K562 (cell line): ENCODE measurements around the gene DDIT3. TPM values are rescaled to one million over a fixed set of nuclear protein-coding genes. Genes with fewer than 3 reads are reported as not detected.

ENCODE experiments used
- ATAC-seq: fragments of 200-7000 bp; cut with Tn5 transposase; 3 replicates; pipeline ENCODE4 v1.9.1; 2020; ENCODE audit warnings: moderate library complexity
- BruUV-seq: library from RNA; stranded (reverse); fragments of 400-500 nt; replicated peaks from 2 replicates; lab custom pipeline; 2021; lab: Mats Ljungman, UMichigan
- CTCF ChIA-PET: fragments of 300-600 bp; formaldehyde crosslinking; extraction: SDS; loops from one replicate; lab custom pipeline; 2021; ENCODE audit warnings: low intra/inter-chr PET ratio; lab: Yijun Ruan, JAX
- POLR2A ChIA-PET: fragments of 300-600, 350-650 bp; sonication (Branson Sonifier 250); formaldehyde crosslinking; extraction: SDS; loops from one replicate; lab custom pipeline; 2021; ENCODE audit warnings: antibody characterized with exemption, inconsistent platforms; lab: Yijun Ruan, JAX
- DNase-seq, 4 experiments: peaks; one replicate each; pipeline versions ENCODE4 v3.0.0 to v3.0.0-alpha.2; 2011 to 2018; ENCODE audit warnings: low spot score in 3 of 4, mixed read lengths in 3 of 4; ENCODE audit errors: extremely low read depth in 1 of 4
- FAIRE-seq: peaks from 2 replicates; lab custom pipeline; 2011; peaks lifted over from hg19 to GRCh38; lab: Jason Lieb, UNC
- H2AFZ ChIP-seq: 2 replicates; pipeline ENCODE4 v1.6.0; 2011; ENCODE audit warnings: low read depth, low read length, control low read depth, inconsistent platforms
- H3K27ac ChIP-seq: fragments of 200-600 bp; 3 replicates; pipeline ENCODE4 v1.8.0; 2011; ENCODE audit warnings: low read depth, mild to moderate bottlenecking, control low read depth, inconsistent platforms, low read length, moderate library complexity, mixed read lengths; ENCODE audit errors: extremely low read depth
- H3K27me3 ChIP-seq, 2 experiments: fragments of 300-600 bp in 1 of 2; 2 replicates in 1 of 2; 3 replicates in 1 of 2; pipeline versions ENCODE4 v1.6.0 to v1.8.0; 2011; ENCODE audit warnings: inconsistent platforms in 2 of 2, low read length in 2 of 2, mild to moderate bottlenecking in 1 of 2, mixed read lengths in 1 of 2, moderate library complexity in 1 of 2; ENCODE audit not compliant: control insufficient read depth in 2 of 2, insufficient read depth in 2 of 2
- H3K36me3 ChIP-seq: fragments of 300-600 bp; 3 replicates; pipeline ENCODE4 v1.8.0; 2011; ENCODE audit warnings: mild to moderate bottlenecking, low read length, inconsistent platforms; ENCODE audit not compliant: control insufficient read depth, insufficient read depth
- H3K4me1 ChIP-seq, 2 experiments: fragments of 200-600 bp in 1 of 2; replicated peaks in 1 of 2; 2 replicates in 1 of 2; 3 replicates in 1 of 2; pipeline versions ENCODE4 v1.5.1 to v1.8.0; 2011; ENCODE audit warnings: inconsistent platforms in 2 of 2, low read length in 2 of 2, mild to moderate bottlenecking in 1 of 2, mixed read lengths in 1 of 2, moderate library complexity in 1 of 2; ENCODE audit not compliant: control insufficient read depth in 2 of 2, insufficient read depth in 2 of 2
- H3K4me2 ChIP-seq: 2 replicates; pipeline ENCODE4 v1.6.1; 2011; ENCODE audit warnings: low read length, control low read depth, inconsistent platforms, mixed read lengths; ENCODE audit not compliant: insufficient read depth
- H3K4me3 ChIP-seq: fragments of 200-600 bp; sonication (generic), shearing (Covaris generic); 2 replicates; pipeline ENCODE4 v1.5.1; 2016; ENCODE audit warnings: control low read depth, inconsistent platforms
- H3K79me2 ChIP-seq: fragments of 200-600 bp; 3 replicates; pipeline ENCODE4 v1.8.0; 2011; ENCODE audit warnings: low read length, inconsistent platforms; ENCODE audit not compliant: control insufficient read depth, insufficient read depth
- H3K9ac ChIP-seq, 2 experiments: 2 replicates each; pipeline versions ENCODE4 v1.6.0 to v1.6.1; 2011; ENCODE audit warnings: low read depth in 2 of 2, low read length in 2 of 2, control low read depth in 1 of 2, inconsistent platforms in 1 of 2, mild to moderate bottlenecking in 1 of 2, mixed read lengths in 1 of 2; ENCODE audit not compliant: insufficient read depth in 1 of 2
- H3K9me1 ChIP-seq: one replicate; pipeline ENCODE4 v1.6.0; 2011; ENCODE audit warnings: inconsistent platforms, mild to moderate bottlenecking, low read length, moderate library complexity; ENCODE audit not compliant: control insufficient read depth, insufficient read depth
- H3K9me3 ChIP-seq: replicated peaks from 2 replicates; pipeline ENCODE4 v1.5.1; 2011; ENCODE audit warnings: low read depth, low read length, inconsistent platforms; ENCODE audit not compliant: control insufficient read depth, insufficient read depth
- H4K20me1 ChIP-seq: replicated peaks from 2 replicates; pipeline ENCODE4 v1.6.1; 2011; ENCODE audit warnings: low read length, inconsistent platforms, mixed read lengths; ENCODE audit not compliant: control insufficient read depth, insufficient read depth
- BRD9 ChIP-seq: fragments of 450-650 bp; IDR thresholded peaks from 2 replicates; pipeline ENCODE4 v1.6.1; 2018; ENCODE audit warnings: low read depth; ENCODE audit not compliant: partially characterized antibody
- CREBBP ChIP-seq: IDR thresholded peaks from one replicate; pipeline ENCODE4 v1.6.1; 2012; ENCODE audit warnings: low read depth, mild to moderate bottlenecking, control low read depth, inconsistent platforms, low read length
- GABPA ChIP-seq: fragments of 200-800 bp; sonication (Bioruptor generic); conservative IDR thresholded peaks from 2 replicates; pipeline ENCODE4 v1.6.1; 2016; ENCODE audit warnings: low read depth, missing genetic modification characterization, missing compliant biosample characterization
- NFRKB ChIP-seq: fragments of 450-650 bp; IDR thresholded peaks from 2 replicates; pipeline ENCODE4 v1.6.1; 2016; ENCODE audit warnings: low read depth
- RBBP5 ChIP-seq: fragments of 200-600 bp; sonication (generic); IDR thresholded peaks from 2 replicates; pipeline ENCODE4 v1.6.1; 2012; ENCODE audit warnings: borderline replicate concordance, mild to moderate bottlenecking, low read length, control low read depth, inconsistent platforms; ENCODE audit not compliant: insufficient read depth, poor library complexity, severe bottlenecking
- RBM34 ChIP-seq: fragments of 200-400 bp; formaldehyde crosslinking; IDR thresholded peaks from 2 replicates; pipeline ENCODE4 v1.6.1; 2018; ENCODE audit warnings: low read length, borderline replicate concordance; ENCODE audit not compliant: insufficient read depth
- SRF ChIP-seq, 2 experiments: fragments of 250-450, 450-650 bp in 1 of 2; sonication (Bioruptor Pico) in 1 of 2; sonication (generic) in 1 of 2; formaldehyde crosslinking; IDR thresholded peaks; 2 replicates each; pipeline versions ENCODE4 v1.5.0 to v1.5.1; 2020 to 2022; ENCODE audit warnings: mild to moderate bottlenecking in 1 of 2, missing genetic modification reagents in 1 of 2
- XRCC4 ChIP-seq: IDR thresholded peaks from one replicate; pipeline ENCODE4 v1.6.1; 2011; ENCODE audit not compliant: insufficient read depth, insufficient read length; ENCODE audit errors: extremely low read depth
- ZNF717 ChIP-seq: fragments of 250-450 bp; sonication (Bioruptor Pico); IDR thresholded peaks from 2 replicates; pipeline ENCODE4 v1.5.0; 2021
- WGBS: fragments of 100-300 bp; shearing (Covaris generic); methylation state at CpG from one replicate; pipeline ENCODE4 v1.1.6; 2016; ENCODE audit warnings: low coverage, mixed read lengths; ENCODE audit not compliant: insufficient coverage; ENCODE audit errors: missing lambda C conversion rate; 5-methylcytosine and 5-hydroxymethylcytosine counted together
- in situ Hi-C: fragments of 300-500 bp; cut with MboI; formaldehyde crosslinking; loops from 4 replicates; pipeline ENCODE4 v1.15.0; 2018; ENCODE audit warnings: inconsistent platforms, mixed read lengths
- intact Hi-C: fragments of 100-400 bp; cut with micrococcal nuclease; formaldehyde crosslinking; loops from 2 replicates; pipeline ENCODE4 v1.14.2; 2022
- polyA plus RNA-seq, 8 experiments: library from polyadenylated mRNA; depleted of rRNA in 4 of 8; stranded (reverse) in 5 of 8; unstranded in 3 of 8; fragments of >200 nt; fragmentation: Nextera tagmentation in 2 of 8; fragmentation: Illumina TruSeq in 1 of 8; extraction: Ambion mirVana in 2 of 8; extraction: Trizol in 1 of 8; gene quantifications; 2 replicates each; pipeline versions ENCODE4 v1.2.1 to v1.2.3, GENCODE V29; 2011 to 2014; ENCODE audit warnings: inconsistent platforms in 1 of 8, missing spikeins in 1 of 8
- total RNA-seq, 7 experiments: library from RNA; depleted of rRNA in 6 of 7; stranded (reverse); fragments of >200 nt in 6 of 7; fragmentation: Illumina TruSeq in 2 of 7; extraction: Trizol in 2 of 7; gene quantifications; 2 replicates each; pipeline versions ENCODE4 v1.2.1 to v1.2.3, GENCODE V29; 2011 to 2021; ENCODE audit warnings: low replicate concordance in 1 of 7
- TF ChIP-seq, protein P1 (sequence below): fragments of 450-650 bp; conservative IDR thresholded peaks from 2 replicates; pipeline ENCODE4 v1.6.1; 2016; ENCODE audit warnings: missing genetic modification characterization, low read depth, mild to moderate bottlenecking, control low read depth, missing compliant biosample characterization
- TF ChIP-seq, protein P2 (sequence below): fragments of 450-650 bp; formaldehyde crosslinking; IDR thresholded peaks from 2 replicates; pipeline ENCODE4 v1.4.0; 2020; ENCODE audit warnings: mild to moderate bottlenecking, moderate library complexity

DDIT3 gene
- total and polyA plus RNA-seq, 9 of the 15 experiments (the other 6 are each of a cell fraction or from before 2014, with no cell fraction given): 59.1 to 272 (median 89.9) TPM

GRCh38 chr12:57549909-57550640, 29.8 kb upstream of the DDIT3 start, which contains the start of gene KIF5A (continued):
- TF ChIP-seq ZNF717 (CRISPR knock-in tag) (no peak), GABPA (tag) (no peak)

- Histone ChIP-seq H3K9me1 (no peaks in the 10 kb centered on the region), H3K4me2 (peak overlapping the region; percentile 89), H3K4me3 (peak overlapping the region; percentile 69), H3K4me1 (peaks cover 56 to 68% of the 10 kb centered on the region in 2 experiments), H4K20me1 (no peaks in the 10 kb centered on the region), H2AFZ (peak overlapping the region; percentile 93), H3K9me3 (no peaks in the 10 kb centered on the region), H3K36me3 (peaks cover 21% of the 10 kb centered on the region), H3K79me2 (peaks cover 70% of the 10 kb centered on the region), H3K27me3 (no peaks in the 10 kb centered on the region), H3K9ac (peak overlapping the region; percentile 58 to 90; a peak in 3 of 4 replicates), H3K27ac (peak overlapping the region; percentile 80)
- WGBS: 42% methylated on average over 9 of the region's 13 CpGs
- peak; percentile 3 for ATAC-seq
- ChIA-PET CTCF (no interaction called here), POLR2A (interaction anchor here (0.6 kb wide), 1 partner anchor 117 kb away, joined by 3 read pairs; no protein-coding TSS in a partner anchor)
- DNase-seq: no peak
- in situ Hi-C loops (no loop called here), intact Hi-C loops (no loop called here)
- FAIRE-seq: no peak
- BruUV-seq: no TSS peak
- no peak for TF ChIP-seq XRCC4
- peak; percentile 16 for TF ChIP-seq RBBP5
- TF ChIP-seq, protein P1, sequence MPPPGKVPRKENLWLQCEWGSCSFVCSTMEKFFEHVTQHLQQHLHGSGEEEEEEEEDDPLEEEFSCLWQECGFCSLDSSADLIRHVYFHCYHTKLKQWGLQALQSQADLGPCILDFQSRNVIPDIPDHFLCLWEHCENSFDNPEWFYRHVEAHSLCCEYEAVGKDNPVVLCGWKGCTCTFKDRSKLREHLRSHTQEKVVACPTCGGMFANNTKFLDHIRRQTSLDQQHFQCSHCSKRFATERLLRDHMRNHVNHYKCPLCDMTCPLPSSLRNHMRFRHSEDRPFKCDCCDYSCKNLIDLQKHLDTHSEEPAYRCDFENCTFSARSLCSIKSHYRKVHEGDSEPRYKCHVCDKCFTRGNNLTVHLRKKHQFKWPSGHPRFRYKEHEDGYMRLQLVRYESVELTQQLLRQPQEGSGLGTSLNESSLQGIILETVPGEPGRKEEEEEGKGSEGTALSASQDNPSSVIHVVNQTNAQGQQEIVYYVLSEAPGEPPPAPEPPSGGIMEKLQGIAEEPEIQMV (tag): 0 out of 2 replicates have a peak, but pooled peaks have one; percentile 10
- no peak for TF ChIP-seq CREBBP
- TF ChIP-seq NFRKB: 0 out of 2 replicates have a peak, but pooled peaks have one; percentile 29
- TF ChIP-seq SRF (CRISPR knock-in tag; IDR thresholded peaks at IDR 0.05): no peak
- TF ChIP-seq BRD9: no peak
- no peak for TF ChIP-seq RBM34
- TF ChIP-seq, protein P2, sequence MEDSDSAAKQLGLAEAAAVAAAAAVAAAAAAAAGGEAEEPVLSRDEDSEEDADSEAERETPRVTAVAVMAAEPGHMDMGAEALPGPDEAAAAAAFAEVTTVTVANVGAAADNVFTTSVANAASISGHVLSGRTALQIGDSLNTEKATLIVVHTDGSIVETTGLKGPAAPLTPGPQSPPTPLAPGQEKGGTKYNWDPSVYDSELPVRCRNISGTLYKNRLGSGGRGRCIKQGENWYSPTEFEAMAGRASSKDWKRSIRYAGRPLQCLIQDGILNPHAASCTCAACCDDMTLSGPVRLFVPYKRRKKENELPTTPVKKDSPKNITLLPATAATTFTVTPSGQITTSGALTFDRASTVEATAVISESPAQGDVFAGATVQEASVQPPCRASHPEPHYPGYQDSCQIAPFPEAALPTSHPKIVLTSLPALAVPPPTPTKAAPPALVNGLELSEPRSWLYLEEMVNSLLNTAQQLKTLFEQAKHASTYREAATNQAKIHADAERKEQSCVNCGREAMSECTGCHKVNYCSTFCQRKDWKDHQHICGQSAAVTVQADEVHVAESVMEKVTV: no peak
These were observed 29.0 kb upstream of the DDIT3 start for GRCh38 chr12:57549203-57549908.
